Coronary artery (tissue), 2 donors: ENCODE data around the gene RAB27B.

ENCODE experiments used
- DNase-seq: peaks from one replicate; pipeline ENCODE4 v3.0.0-alpha.2; 2017; ENCODE audit warnings: low spot score
- H3K27ac ChIP-seq, 2 donors: fragments of 200-600 bp; sonication (generic); one replicate each; pipeline ENCODE4 v1.5.1; 2016 to 2019
- H3K4me3 ChIP-seq: fragments of 200-600 bp; sonication (generic); 2 replicates; pipeline ENCODE4 v1.5.1; 2016; ENCODE audit warnings: mild to moderate bottlenecking, moderate library complexity
- TF ChIP-seq, protein P1 (sequence below): fragments of 200-600 bp; sonication (generic); IDR thresholded peaks from one replicate; pipeline ENCODE4 v1.5.1; 2019; ENCODE audit warnings: antibody characterized with exemption

Gene RAB27B

DNA sequence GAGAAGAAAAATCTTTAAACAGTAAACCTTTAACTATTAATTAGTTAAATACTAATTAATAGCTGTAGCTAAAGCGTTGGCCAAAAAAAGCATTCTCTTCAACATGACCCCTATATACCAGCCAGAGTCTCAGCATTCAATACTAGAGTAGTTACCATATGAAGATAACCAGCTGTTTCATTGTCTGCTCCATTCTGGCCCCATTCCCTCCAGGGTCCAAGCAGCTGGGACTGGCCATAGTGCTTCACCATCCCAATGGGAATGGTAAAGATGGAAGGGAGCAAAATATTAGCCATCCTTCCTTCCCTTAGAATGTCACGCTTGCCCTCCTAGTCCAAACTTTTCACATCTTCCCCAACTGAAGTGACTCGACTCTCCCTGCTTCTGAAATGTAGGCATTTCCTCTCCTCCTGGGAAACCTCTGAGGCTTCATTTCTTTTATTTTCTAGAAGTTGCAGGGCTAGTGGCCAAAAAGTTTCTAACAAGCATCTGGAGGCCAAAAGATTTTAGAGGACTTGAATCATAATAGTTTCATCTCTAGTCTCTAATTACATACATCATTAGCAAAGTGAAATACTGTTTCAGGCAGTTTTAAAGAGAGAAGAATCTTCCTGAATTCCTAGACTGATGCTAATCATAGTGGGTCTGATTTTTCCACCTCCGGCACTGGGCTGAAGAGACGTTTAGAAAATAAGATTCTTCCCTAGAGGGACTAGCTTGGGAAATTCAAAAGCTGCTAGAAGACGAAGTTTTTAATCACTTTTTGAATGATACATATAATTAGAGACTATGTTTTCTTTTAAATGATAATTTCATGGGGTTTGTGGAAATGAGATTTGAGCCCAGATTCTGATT is 78.3 kb downstream of the RAB27B start:
- no peak overlapping the region for H3K27ac ChIP-seq
- no peak for DNase-seq
- no peak overlapping the region for H3K4me3 ChIP-seq
- TF ChIP-seq, protein P1, sequence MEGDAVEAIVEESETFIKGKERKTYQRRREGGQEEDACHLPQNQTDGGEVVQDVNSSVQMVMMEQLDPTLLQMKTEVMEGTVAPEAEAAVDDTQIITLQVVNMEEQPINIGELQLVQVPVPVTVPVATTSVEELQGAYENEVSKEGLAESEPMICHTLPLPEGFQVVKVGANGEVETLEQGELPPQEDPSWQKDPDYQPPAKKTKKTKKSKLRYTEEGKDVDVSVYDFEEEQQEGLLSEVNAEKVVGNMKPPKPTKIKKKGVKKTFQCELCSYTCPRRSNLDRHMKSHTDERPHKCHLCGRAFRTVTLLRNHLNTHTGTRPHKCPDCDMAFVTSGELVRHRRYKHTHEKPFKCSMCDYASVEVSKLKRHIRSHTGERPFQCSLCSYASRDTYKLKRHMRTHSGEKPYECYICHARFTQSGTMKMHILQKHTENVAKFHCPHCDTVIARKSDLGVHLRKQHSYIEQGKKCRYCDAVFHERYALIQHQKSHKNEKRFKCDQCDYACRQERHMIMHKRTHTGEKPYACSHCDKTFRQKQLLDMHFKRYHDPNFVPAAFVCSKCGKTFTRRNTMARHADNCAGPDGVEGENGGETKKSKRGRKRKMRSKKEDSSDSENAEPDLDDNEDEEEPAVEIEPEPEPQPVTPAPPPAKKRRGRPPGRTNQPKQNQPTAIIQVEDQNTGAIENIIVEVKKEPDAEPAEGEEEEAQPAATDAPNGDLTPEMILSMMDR, result no peak

DNA sequence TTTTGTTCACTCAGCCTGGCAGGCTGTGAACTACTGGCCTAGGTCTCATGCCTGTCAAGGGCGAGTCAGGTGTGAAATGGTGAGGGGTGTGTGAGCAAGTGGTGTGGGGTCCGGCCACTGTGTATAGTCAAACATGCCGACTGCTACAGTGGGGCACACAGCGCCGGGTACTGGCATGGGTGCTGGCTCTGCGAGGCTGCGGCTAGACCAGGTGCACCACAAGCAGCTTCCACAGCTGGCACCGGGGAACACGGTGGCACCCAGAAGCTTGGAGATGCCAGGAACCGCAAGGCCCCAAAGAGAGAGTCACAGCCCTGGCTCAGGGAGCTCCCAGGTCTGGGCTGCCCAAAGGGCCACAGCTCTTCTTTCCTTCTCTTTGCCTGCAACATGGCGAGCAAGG is 81.3 kb downstream of the RAB27B start:
- DNase-seq, result no peak
- TF ChIP-seq, protein P1, result no peak
- Histone ChIP-seq H3K4me3 (no peak overlapping the region), H3K27ac (no peak overlapping the region)

DNA sequence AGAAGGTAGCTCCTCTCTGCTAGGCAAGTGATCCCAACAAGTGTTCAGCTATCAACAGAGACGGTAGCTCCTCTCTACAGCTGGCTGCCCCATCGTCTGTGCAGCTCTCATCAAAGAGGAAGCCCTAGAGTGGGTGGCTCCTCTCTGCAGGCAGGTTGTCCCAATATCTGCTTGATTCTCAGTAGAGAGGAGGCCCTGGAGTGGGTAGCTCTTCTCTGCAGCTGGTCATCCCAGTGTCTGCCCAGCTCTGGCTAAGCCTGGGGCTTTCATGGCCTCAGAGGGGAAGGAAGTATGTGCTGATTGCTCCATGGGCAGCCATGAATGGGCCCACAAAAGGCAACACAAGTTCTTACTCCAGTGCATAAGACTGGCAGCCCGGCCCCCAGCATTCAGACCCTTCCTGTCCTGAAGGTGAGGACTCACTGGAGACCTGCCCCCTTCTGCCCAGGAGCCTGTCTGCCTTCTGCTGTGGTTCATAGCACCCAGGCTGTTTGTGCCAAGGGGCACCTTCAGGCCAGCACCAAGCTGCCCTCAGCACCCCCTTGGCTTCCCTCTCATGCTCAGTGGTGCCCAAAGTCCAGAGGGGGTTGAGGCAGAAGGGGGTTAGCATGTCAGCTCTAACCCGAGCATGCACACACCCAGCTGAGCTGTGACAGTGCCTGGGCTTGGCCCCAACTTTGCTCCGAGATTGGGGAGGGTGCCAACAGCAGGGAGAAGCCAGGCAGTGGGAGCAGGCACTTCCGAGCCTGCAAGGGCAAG is 82.1 kb downstream of the RAB27B start:
- DNase-seq, result no peak
- TF ChIP-seq, protein P1, result no peak
- H3K27ac ChIP-seq, result no peak overlapping the region
- no peak overlapping the region for H3K4me3 ChIP-seq

DNA sequence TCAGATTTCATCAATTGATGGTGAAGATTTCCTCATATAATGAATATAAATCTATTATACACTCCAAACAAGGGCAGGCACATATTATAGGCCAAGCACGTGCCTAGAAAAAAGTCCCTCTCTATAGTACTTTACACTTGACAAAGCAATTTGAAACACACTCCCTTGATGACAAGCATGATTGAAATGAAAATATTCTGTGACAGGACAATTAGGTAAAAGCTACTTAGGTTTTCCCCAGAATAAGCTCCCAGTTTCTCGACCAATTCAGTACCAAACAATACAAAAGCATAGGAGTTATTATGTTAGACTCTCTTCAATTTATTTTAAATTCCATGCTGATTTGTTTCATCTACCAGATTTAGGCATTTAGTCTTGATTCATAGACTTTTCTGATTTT is 83.3 kb downstream of the RAB27B start:
- TF ChIP-seq, protein P1, result no peak
- no peak overlapping the region for H3K4me3 ChIP-seq
- H3K27ac ChIP-seq, result no peak overlapping the region
- no peak for DNase-seq

DNA sequence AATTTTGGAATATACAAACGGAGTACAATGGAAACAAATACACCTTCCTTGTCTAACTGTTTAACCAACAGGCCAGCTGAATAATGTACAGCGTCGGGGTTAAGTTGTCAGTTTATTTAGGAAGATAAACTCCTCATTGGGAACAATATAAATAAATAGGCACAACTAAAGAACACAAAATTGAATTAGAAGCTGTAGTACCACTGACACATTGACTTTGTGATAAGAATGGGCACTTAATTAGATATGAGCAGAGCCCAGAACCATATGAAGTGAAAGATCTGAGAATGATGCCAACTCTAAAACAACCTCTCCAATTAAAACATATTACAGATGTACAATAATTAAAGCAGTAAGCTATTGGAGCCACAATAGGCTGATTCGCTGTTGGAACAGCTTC is 86.5 kb downstream of the RAB27B start:
- TF ChIP-seq, protein P1, result no peak
- DNase-seq, result no peak
- Histone ChIP-seq H3K27ac (no peak overlapping the region), H3K4me3 (no peak overlapping the region)

DNA sequence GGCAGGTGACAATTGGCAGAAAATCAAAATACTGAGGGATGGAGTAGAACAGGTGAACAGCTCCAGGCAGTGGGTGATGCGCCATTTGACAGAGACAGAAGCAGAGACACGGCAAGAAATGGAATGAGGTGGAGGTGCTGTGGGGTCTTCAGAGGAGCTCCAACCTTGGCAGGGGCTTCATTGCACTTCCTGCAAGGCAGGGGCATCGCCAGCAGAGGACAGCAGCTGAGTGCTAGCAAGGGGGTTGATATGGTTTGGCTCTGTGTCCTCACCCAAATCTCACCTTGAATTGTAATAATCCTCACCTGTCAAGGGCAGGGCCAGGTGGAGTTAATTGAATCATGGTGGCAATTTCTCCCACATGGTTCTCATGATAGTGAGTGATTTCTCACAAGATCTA is 88.2 kb downstream of the RAB27B start:
- no peak overlapping the region for H3K4me3 ChIP-seq
- DNase-seq, result no peak
- H3K27ac ChIP-seq, result no peak overlapping the region
- TF ChIP-seq, protein P1, result no peak

DNA sequence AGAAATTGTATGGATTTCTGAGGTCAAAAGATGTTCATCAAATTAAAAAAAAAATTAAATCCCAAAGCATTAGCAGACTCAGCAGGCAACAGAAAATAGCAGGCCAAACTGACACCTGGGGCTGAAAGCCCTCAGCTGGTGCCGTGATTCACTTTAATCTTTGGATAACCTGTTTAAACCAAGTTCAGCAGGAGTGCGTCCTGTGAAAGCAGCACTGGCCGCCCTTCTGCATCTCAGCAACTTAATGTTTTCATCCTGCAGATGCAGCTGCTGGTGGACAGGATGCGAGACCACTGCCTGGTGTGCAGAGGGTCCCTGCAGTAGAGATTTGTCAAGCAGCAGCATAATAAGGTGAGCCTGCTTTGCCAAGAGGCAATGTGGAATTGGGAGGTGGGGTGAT is 89.8 kb downstream of the RAB27B start:
- DNase-seq, result no peak
- TF ChIP-seq, protein P1, result no peak
- no peak overlapping the region for H3K27ac ChIP-seq
- H3K4me3 ChIP-seq, result no peak overlapping the region
